ENCODE data around the gene POMGNT1. TPM values are rescaled to one million over a fixed set of nuclear protein-coding genes. Genes with fewer than 3 reads are reported as not detected.

POMGNT1 gene
- total and polyA plus RNA-seq, 2 of the 8 experiments (the other 6 are each of a cell fraction or from before 2014, with no cell fraction given), result 28.0 to 40.3 TPM

GRCh38 chr1:46183079-46183847, 15.0 kb downstream of the POMGNT1 start (continued):
- TF ChIP-seq CHD7 (IDR thresholded peaks at IDR 0.05; ENCODE audit: insufficient replicate concordance, low read length) (no peak), SAP30 (IDR thresholded peaks at IDR 0.05; ENCODE audit: insufficient read depth, insufficient replicate concordance, low read length) (no peak), EGR1 (IDR thresholded peaks at IDR 0.05; ENCODE audit: borderline replicate concordance, low read depth, low read length) (no peak), BCL11A (IDR thresholded peaks at IDR 0.05; ENCODE audit: low read depth in 2 of 2, low read length in 2 of 2) (no peak)
